ENCODE results near the gene METTL21C.

The METTL21C gene

GRCh38 chr13:102697929-102698648 lies 3.2 kb upstream of the METTL21C start:
- DNase-seq (ENCODE audit: low read depth): no peak

- no peak for DNase-seq (ENCODE audit: low read depth)
Measured at GRCh38 chr13:102697264-102697663, 2.4 kb upstream of the METTL21C start.

- DNase-seq (ENCODE audit: low read depth): no peak
Measured at GRCh38 chr13:102696465-102696864, 1.6 kb upstream of the METTL21C start.

GRCh38 chr13:102693776-102694175 lies 1.1 kb downstream of the METTL21C start:
- DNase-seq (ENCODE audit: low read depth): no peak

GRCh38 chr13:102693250-102693649 lies 1.6 kb downstream of the METTL21C start:
- DNase-seq (ENCODE audit: low read depth): no peak

- DNase-seq (ENCODE audit: low read depth): no peak
Measured at GRCh38 chr13:102692491-102692826, 2.4 kb downstream of the METTL21C start.

GRCh38 chr13:102690883-102691282 lies 4.0 kb downstream of the METTL21C start:
- no peak for DNase-seq (ENCODE audit: low read depth)

- no peak for DNase-seq (ENCODE audit: low read depth)
Measured at GRCh38 chr13:102688306-102688973, 6.4 kb downstream of the METTL21C start.

GRCh38 chr13:102687520-102687919 lies 7.3 kb downstream of the METTL21C start:
- DNase-seq (ENCODE audit: low read depth): no peak

- DNase-seq (ENCODE audit: low read depth): no peak
Measured at GRCh38 chr13:102686024-102686423, 8.8 kb downstream of the METTL21C start.

- DNase-seq (ENCODE audit: low read depth): no peak
Measured at GRCh38 chr13:102683637-102684036, 11.2 kb downstream of the METTL21C start.

GRCh38 chr13:102682727-102683126 lies 12.1 kb downstream of the METTL21C start:
- DNase-seq (ENCODE audit: low read depth): no peak

- no peak for DNase-seq (ENCODE audit: low read depth)
Measured at GRCh38 chr13:102682211-102682610, 12.6 kb downstream of the METTL21C start.

- no peak for DNase-seq (ENCODE audit: low read depth)
Measured at GRCh38 chr13:102680842-102681740, 13.8 kb downstream of the METTL21C start.

GRCh38 chr13:102680133-102680717 lies 14.6 kb downstream of the METTL21C start:
- DNase-seq (ENCODE audit: low read depth): no peak

- no peak for DNase-seq (ENCODE audit: low read depth)
Measured at GRCh38 chr13:102679449-102680132, 15.3 kb downstream of the METTL21C start.

- DNase-seq (ENCODE audit: low read depth): no peak
Measured at GRCh38 chr13:102678339-102679107, 16.3 kb downstream of the METTL21C start.

GRCh38 chr13:102677122-102677521 lies 17.7 kb downstream of the METTL21C start:
- DNase-seq (ENCODE audit: low read depth): no peak

GRCh38 chr13:102675115-102675514 lies 19.7 kb downstream of the METTL21C start:
- no peak for DNase-seq (ENCODE audit: low read depth)

- DNase-seq (ENCODE audit: low read depth): no peak
Measured at GRCh38 chr13:102670130-102670529, 24.7 kb downstream of the METTL21C start.

- no peak for DNase-seq (ENCODE audit: low read depth)
Measured at GRCh38 chr13:102667911-102668310, 26.9 kb downstream of the METTL21C start.
